ENCODE data around the gene ZDHHC7.

The ZDHHC7 gene

GRCh38 chr16:84953190-84953746, 58.1 kb downstream of the ZDHHC7 start:
- no peak for DNase-seq (ENCODE audit: low read depth, low spot score)
- H3K4me3 ChIP-seq (ENCODE audit: low read depth, low read length) = no peak overlapping the region
- CTCF ChIA-PET = interaction anchor here (0.9 to 11.2 kb wide), 30 partner anchors 9 to 331 kb away, joined by 3 to 492 read pairs (median 6); no protein-coding TSS in a partner anchor
- POLR2A ChIA-PET = no interaction called here
- no peak for TF ChIP-seq CTCF (IDR thresholded peaks at IDR 0.05; ENCODE audit: insufficient read depth, low read length, missing control alignments)

GRCh38 chr16:84952335-84953189, 58.8 kb downstream of the ZDHHC7 start:
- ChIA-PET POLR2A (no interaction called here), CTCF (interaction anchor here (0.7 to 11.2 kb wide), 54 partner anchors 10 to 441 kb away, joined by 3 to 492 read pairs (median 5); partner anchors contain the start of gene CRISPLD2)
- no peak for DNase-seq (ENCODE audit: low read depth, low spot score)
- TF ChIP-seq CTCF (IDR thresholded peaks at IDR 0.05; ENCODE audit: insufficient read depth, low read length, missing control alignments) = peak; percentile 86
- H3K4me3 ChIP-seq (ENCODE audit: low read depth, low read length) = no peak overlapping the region

GRCh38 chr16:84950906-84951305, 60.4 kb downstream of the ZDHHC7 start:
- no peak overlapping the region for H3K4me3 ChIP-seq (ENCODE audit: low read depth, low read length)
- no peak for DNase-seq (ENCODE audit: low read depth, low spot score)
- CTCF ChIA-PET = interaction anchor here (1.3 to 11.2 kb wide), 11 partner anchors 10 to 328 kb away, joined by 4 to 492 read pairs (median 20); partner anchors contain the start of gene CRISPLD2
- POLR2A ChIA-PET = no interaction called here
- TF ChIP-seq CTCF (IDR thresholded peaks at IDR 0.05; ENCODE audit: insufficient read depth, low read length, missing control alignments) = no peak

GRCh38 chr16:84949772-84950436, 61.4 kb downstream of the ZDHHC7 start:
- no peak for DNase-seq (ENCODE audit: low read depth, low spot score)
- no peak for TF ChIP-seq CTCF (IDR thresholded peaks at IDR 0.05; ENCODE audit: insufficient read depth, low read length, missing control alignments)
- ChIA-PET CTCF (interaction anchor here (0.8 to 11.2 kb wide), 7 partner anchors 9 to 193 kb away, joined by 3 to 492 read pairs (median 38); no protein-coding TSS in a partner anchor), POLR2A (no interaction called here)
- no peak overlapping the region for H3K4me3 ChIP-seq (ENCODE audit: low read depth, low read length)

GRCh38 chr16:84948851-84949610, 62.3 kb downstream of the ZDHHC7 start:
- CTCF ChIA-PET = interaction anchor here (1.3 to 11.2 kb wide), 3 partner anchors 20 to 192 kb away, joined by 7 to 492 read pairs (median 184); no protein-coding TSS in a partner anchor
- POLR2A ChIA-PET = no interaction called here
- no peak overlapping the region for H3K4me3 ChIP-seq (ENCODE audit: low read depth, low read length)
- no peak for DNase-seq (ENCODE audit: low read depth, low spot score)
- no peak for TF ChIP-seq CTCF (IDR thresholded peaks at IDR 0.05; ENCODE audit: insufficient read depth, low read length, missing control alignments)
